ENCODE results near the gene NPY5R. TPM values are rescaled to one million over a fixed set of nuclear protein-coding genes. Genes with fewer than 3 reads are reported as not detected.

NPY5R gene
- total and polyA plus RNA-seq, 2 experiments from 2014 or later: 1.8 to 2.4 TPM

Other genes with a start within 250 kb of the NPY5R start
- 44.3 and 51.2 TPM in 2 replicates for gene NAF1, start 177.0 kb upstream of the NPY5R start, total RNA-seq (2014; rRNA removed; shearing (Covaris generic))
- 17.5 and 18.6 TPM in 2 replicates for gene NAF1, start 177.0 kb upstream of the NPY5R start, polyA plus RNA-seq (2016; fragmentation: Nextera tagmentation; extraction: Ambion mirVana)
- 7.4 and 10.9 TPM in 2 replicates for gene NPY1R, start 11.3 kb upstream of the NPY5R start, total RNA-seq (2014; rRNA removed; shearing (Covaris generic))
- gene NPY1R, start 11.3 kb upstream of the NPY5R start, polyA plus RNA-seq (2016; fragmentation: Nextera tagmentation; extraction: Ambion mirVana): 3.1 and 3.8 TPM in 2 replicates
- 0.07 TPM in 1 of 2 replicates, not detected in the other for gene TKTL2, start 129.9 kb downstream of the NPY5R start, total RNA-seq (2014; rRNA removed; shearing (Covaris generic))
- gene TKTL2, start 129.9 kb downstream of the NPY5R start, polyA plus RNA-seq (2016; fragmentation: Nextera tagmentation; extraction: Ambion mirVana): not detected in 2 replicates
- gene TMA16, start 150.8 kb downstream of the NPY5R start, total RNA-seq (2014; rRNA removed; shearing (Covaris generic)): 46.4 and 77.6 TPM in 2 replicates
- gene TMA16, start 150.8 kb downstream of the NPY5R start, polyA plus RNA-seq (2016; fragmentation: Nextera tagmentation; extraction: Ambion mirVana): 96.1 and 101 TPM in 2 replicates

Measured in GM23338 (cell line).